ENCODE results near the gene SLIT3.

Gene SLIT3

DNA sequence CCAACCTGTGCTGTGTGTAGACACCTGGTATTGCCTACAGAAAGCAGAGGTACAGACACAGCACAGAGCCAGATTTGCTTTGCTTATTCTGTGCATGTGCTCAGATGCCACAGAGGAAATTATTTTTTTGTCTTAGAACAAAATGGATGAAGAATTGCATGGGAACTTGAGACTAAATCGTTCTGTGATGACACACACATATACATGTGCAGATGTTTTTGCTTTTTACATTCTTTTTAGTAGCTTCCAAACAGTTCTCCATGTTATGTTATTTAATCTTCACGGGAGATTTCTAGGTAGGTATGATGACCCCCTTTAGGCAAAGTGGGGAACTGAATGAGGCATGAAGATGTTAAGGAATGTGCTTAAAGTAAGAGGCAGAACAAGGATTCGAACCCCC lies 500.2 kb downstream of the SLIT3 start:
- H3K27me3 ChIP-seq (ENCODE audit: control insufficient read depth, insufficient read depth, low read length), result no peaks in the 10 kb centered on the region
- H3K9me3 ChIP-seq (ENCODE audit: control insufficient read depth, low read depth, low read length), result no peaks in the 10 kb centered on the region
- no peaks in the 10 kb centered on the region for H3K36me3 ChIP-seq (ENCODE audit: control insufficient read depth, low read depth, low read length)
- H3K27ac ChIP-seq (ENCODE audit: low read length), result no peak overlapping the region
- H3K4me3 ChIP-seq (ENCODE audit: low read length), result no peak overlapping the region
- H3K4me1 ChIP-seq (ENCODE audit: control insufficient read depth, low read depth, low read length), result no peaks in the 10 kb centered on the region
- no peak overlapping the region for H3K9ac ChIP-seq (ENCODE audit: low read length)

GRCh38 chr5:168798065-168799023 lies 502.6 kb downstream of the SLIT3 start:
- Histone ChIP-seq H3K4me3 (ENCODE audit: low read length) (no peak overlapping the region), H3K36me3 (ENCODE audit: control insufficient read depth, low read depth, low read length) (no peaks in the 10 kb centered on the region), H3K9me3 (ENCODE audit: control insufficient read depth, low read depth, low read length) (no peaks in the 10 kb centered on the region), H3K9ac (ENCODE audit: low read length) (no peak overlapping the region), H3K27ac (ENCODE audit: low read length) (no peak overlapping the region), H3K27me3 (ENCODE audit: control insufficient read depth, insufficient read depth, low read length) (no peaks in the 10 kb centered on the region), H3K4me1 (ENCODE audit: control insufficient read depth, low read depth, low read length) (no peaks in the 10 kb centered on the region)

GRCh38 chr5:168796593-168797580 lies 504.1 kb downstream of the SLIT3 start:
- H3K27me3 ChIP-seq (ENCODE audit: control insufficient read depth, insufficient read depth, low read length), result no peaks in the 10 kb centered on the region
- no peak overlapping the region for H3K27ac ChIP-seq (ENCODE audit: low read length)
- no peak overlapping the region for H3K9ac ChIP-seq (ENCODE audit: low read length)
- H3K4me1 ChIP-seq (ENCODE audit: control insufficient read depth, low read depth, low read length), result no peaks in the 10 kb centered on the region
- H3K4me3 ChIP-seq (ENCODE audit: low read length), result no peak overlapping the region
- H3K36me3 ChIP-seq (ENCODE audit: control insufficient read depth, low read depth, low read length), result no peaks in the 10 kb centered on the region
- H3K9me3 ChIP-seq (ENCODE audit: control insufficient read depth, low read depth, low read length), result no peaks in the 10 kb centered on the region

- Histone ChIP-seq H3K4me1 (ENCODE audit: control insufficient read depth, low read depth, low read length) (no peaks in the 10 kb centered on the region), H3K9me3 (ENCODE audit: control insufficient read depth, low read depth, low read length) (no peaks in the 10 kb centered on the region), H3K27ac (ENCODE audit: low read length) (no peak overlapping the region), H3K9ac (ENCODE audit: low read length) (no peak overlapping the region), H3K4me3 (ENCODE audit: low read length) (no peak overlapping the region), H3K27me3 (ENCODE audit: control insufficient read depth, insufficient read depth, low read length) (no peaks in the 10 kb centered on the region), H3K36me3 (ENCODE audit: control insufficient read depth, low read depth, low read length) (no peaks in the 10 kb centered on the region)
These were observed 504.9 kb downstream of the SLIT3 start for GRCh38 chr5:168796000-168796399.

- no peak overlapping the region for H3K27ac ChIP-seq (ENCODE audit: low read length)
These were observed 506.8 kb downstream of the SLIT3 start for GRCh38 chr5:168793841-168794837.

GRCh38 chr5:168792678-168793077 lies 508.3 kb downstream of the SLIT3 start:
- Histone ChIP-seq H3K27me3 (ENCODE audit: control insufficient read depth, insufficient read depth, low read length) (no peaks in the 10 kb centered on the region), H3K9ac (ENCODE audit: low read length) (no peak overlapping the region), H3K27ac (ENCODE audit: low read length) (no peak overlapping the region), H3K36me3 (ENCODE audit: control insufficient read depth, low read depth, low read length) (no peaks in the 10 kb centered on the region), H3K4me3 (ENCODE audit: low read length) (no peak overlapping the region), H3K4me1 (ENCODE audit: control insufficient read depth, low read depth, low read length) (no peaks in the 10 kb centered on the region), H3K9me3 (ENCODE audit: control insufficient read depth, low read depth, low read length) (no peaks in the 10 kb centered on the region)

More at GRCh38 chr5:168793841-168794837, 506.8 kb downstream of the SLIT3 start:
- Histone ChIP-seq H3K4me3 (ENCODE audit: low read length) (no peak overlapping the region), H3K36me3 (ENCODE audit: control insufficient read depth, low read depth, low read length) (no peaks in the 10 kb centered on the region), H3K9ac (ENCODE audit: low read length) (no peak overlapping the region), H3K27me3 (ENCODE audit: control insufficient read depth, insufficient read depth, low read length) (no peaks in the 10 kb centered on the region), H3K9me3 (ENCODE audit: control insufficient read depth, low read depth, low read length) (no peaks in the 10 kb centered on the region), H3K4me1 (ENCODE audit: control insufficient read depth, low read depth, low read length) (no peaks in the 10 kb centered on the region)

DNA sequence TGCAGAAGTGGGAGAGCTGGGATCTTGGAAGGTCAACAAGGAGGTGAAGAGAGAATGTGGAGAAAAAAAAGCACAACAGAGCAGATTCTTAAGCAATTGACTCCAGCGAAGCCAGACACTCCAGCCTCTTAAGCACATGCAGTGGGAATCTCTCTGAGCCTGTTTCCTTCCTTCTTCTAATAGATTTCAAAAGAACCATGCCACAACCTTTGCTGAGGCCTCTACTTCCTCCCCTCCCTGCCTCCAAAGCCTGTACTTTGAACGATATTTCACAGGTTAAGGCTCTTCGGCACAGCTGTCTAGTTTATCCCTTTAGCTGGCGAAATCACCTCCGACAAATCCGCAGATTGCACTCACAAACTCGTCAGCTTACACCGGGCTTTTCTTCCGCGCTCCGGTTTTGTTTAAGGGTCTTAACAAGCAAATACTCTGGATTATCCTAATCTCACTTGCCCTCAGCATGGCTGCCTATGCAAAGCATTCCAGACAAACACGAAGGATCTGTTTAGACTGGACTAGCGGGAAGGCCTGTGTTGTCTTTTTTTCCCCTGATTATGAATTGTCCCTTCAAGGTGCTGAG lies 510.2 kb downstream of the SLIT3 start:
- Histone ChIP-seq H3K9ac (ENCODE audit: low read length) (no peak overlapping the region), H3K4me1 (ENCODE audit: control insufficient read depth, low read depth, low read length) (no peaks in the 10 kb centered on the region), H3K27ac (ENCODE audit: low read length) (no peak overlapping the region), H3K9me3 (ENCODE audit: control insufficient read depth, low read depth, low read length) (no peaks in the 10 kb centered on the region), H3K36me3 (ENCODE audit: control insufficient read depth, low read depth, low read length) (no peaks in the 10 kb centered on the region), H3K4me3 (ENCODE audit: low read length) (no peak overlapping the region), H3K27me3 (ENCODE audit: control insufficient read depth, insufficient read depth, low read length) (no peaks in the 10 kb centered on the region)

DNA sequence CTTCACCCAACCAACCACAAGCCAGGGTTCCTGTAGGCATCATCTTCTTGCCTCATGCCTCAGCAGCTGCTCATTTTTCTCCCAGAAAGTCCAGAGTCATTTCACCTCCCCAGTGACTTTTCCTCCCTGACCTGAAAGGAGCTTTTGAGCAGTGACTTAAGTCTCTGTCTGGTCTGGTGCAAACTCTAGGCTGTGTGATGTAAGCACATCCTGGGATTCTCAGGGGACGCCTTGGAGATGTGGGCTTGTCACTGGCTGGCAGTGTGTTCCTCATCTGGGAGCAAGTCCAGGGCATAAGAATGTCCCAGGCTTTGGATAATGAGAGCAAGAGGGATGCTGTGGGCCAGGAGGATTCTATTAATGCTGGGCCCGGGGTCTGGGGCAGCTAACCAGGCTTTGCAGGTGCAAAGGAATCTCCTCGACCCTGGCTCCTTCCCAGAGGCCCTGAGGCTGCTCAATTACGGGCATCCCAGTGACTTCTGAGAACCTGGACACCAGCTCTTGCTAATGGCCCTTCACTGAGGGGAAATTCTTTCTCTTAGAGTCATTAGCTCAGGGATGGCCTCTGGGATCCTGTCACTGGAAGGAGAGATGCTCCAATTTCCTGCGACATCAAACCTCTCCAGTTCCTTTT lies 510.8 kb downstream of the SLIT3 start:
- Histone ChIP-seq H3K36me3 (ENCODE audit: control insufficient read depth, low read depth, low read length) (no peaks in the 10 kb centered on the region), H3K9ac (ENCODE audit: low read length) (no peak overlapping the region), H3K27me3 (ENCODE audit: control insufficient read depth, insufficient read depth, low read length) (no peaks in the 10 kb centered on the region), H3K4me1 (ENCODE audit: control insufficient read depth, low read depth, low read length) (no peaks in the 10 kb centered on the region), H3K9me3 (ENCODE audit: control insufficient read depth, low read depth, low read length) (no peaks in the 10 kb centered on the region), H3K27ac (ENCODE audit: low read length) (no peak overlapping the region), H3K4me3 (ENCODE audit: low read length) (no peak overlapping the region)

- H3K27me3 ChIP-seq (ENCODE audit: control insufficient read depth, insufficient read depth, low read length), result no peaks in the 10 kb centered on the region
- H3K36me3 ChIP-seq (ENCODE audit: control insufficient read depth, low read depth, low read length), result no peaks in the 10 kb centered on the region
- no peak overlapping the region for H3K4me3 ChIP-seq (ENCODE audit: low read length)
- no peaks in the 10 kb centered on the region for H3K4me1 ChIP-seq (ENCODE audit: control insufficient read depth, low read depth, low read length)
- H3K9ac ChIP-seq (ENCODE audit: low read length), result no peak overlapping the region
- no peak overlapping the region for H3K27ac ChIP-seq (ENCODE audit: low read length)
- no peaks in the 10 kb centered on the region for H3K9me3 ChIP-seq (ENCODE audit: control insufficient read depth, low read depth, low read length)
These were observed 512.2 kb downstream of the SLIT3 start for GRCh38 chr5:168788786-168789185.

DNA sequence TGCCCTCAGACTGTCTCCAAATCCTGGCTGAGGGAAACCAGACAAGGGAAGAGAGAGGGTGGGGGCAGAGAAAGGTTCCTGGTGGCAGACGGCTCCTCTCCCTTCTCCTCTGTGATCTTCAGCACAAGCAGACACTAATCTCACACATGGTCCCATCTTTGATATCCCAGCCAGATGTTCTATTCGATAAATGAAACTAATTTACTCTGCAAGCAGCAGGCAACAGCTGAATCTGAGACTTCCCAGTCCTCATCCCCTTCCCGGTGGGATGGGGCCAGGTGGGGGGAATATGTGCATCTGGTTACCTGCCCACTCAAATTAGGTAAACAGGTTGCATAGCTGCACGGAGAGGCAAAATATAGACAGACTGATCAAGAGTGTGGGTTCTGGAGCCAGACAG lies 512.8 kb downstream of the SLIT3 start:
- no peaks in the 10 kb centered on the region for H3K9me3 ChIP-seq (ENCODE audit: control insufficient read depth, low read depth, low read length)
- H3K4me3 ChIP-seq (ENCODE audit: low read length), result no peak overlapping the region
- H3K36me3 ChIP-seq (ENCODE audit: control insufficient read depth, low read depth, low read length), result no peaks in the 10 kb centered on the region
- no peaks in the 10 kb centered on the region for H3K27me3 ChIP-seq (ENCODE audit: control insufficient read depth, insufficient read depth, low read length)
- no peaks in the 10 kb centered on the region for H3K4me1 ChIP-seq (ENCODE audit: control insufficient read depth, low read depth, low read length)
- no peak overlapping the region for H3K27ac ChIP-seq (ENCODE audit: low read length)
- H3K9ac ChIP-seq (ENCODE audit: low read length), result no peak overlapping the region
